ENCODE measurements around the gene CKAP2L.

CKAP2L gene, protein sequence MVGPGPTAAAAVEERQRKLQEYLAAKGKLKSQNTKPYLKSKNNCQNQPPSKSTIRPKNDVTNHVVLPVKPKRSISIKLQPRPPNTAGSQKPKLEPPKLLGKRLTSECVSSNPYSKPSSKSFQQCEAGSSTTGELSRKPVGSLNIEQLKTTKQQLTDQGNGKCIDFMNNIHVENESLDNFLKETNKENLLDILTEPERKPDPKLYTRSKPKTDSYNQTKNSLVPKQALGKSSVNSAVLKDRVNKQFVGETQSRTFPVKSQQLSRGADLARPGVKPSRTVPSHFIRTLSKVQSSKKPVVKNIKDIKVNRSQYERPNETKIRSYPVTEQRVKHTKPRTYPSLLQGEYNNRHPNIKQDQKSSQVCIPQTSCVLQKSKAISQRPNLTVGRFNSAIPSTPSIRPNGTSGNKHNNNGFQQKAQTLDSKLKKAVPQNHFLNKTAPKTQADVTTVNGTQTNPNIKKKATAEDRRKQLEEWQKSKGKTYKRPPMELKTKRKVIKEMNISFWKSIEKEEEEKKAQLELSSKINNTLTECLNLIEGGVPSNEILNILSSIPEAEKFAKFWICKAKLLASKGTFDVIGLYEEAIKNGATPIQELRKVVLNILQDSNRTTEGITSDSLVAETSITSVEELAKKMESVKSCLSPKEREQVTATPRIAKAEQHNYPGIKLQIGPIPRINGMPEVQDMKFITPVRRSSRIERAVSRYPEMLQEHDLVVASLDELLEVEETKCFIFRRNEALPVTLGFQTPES

GRCh38 chr2:112764071-112765044 lies at the start of gene CKAP2L:
TSS of gene CKAP2L (minus strand) at chr2:112764609. CDS start at chr2:112764598, 11 bp downstream.
- peak; percentile 91 for DNase-seq (ENCODE audit: low read depth)

DNA sequence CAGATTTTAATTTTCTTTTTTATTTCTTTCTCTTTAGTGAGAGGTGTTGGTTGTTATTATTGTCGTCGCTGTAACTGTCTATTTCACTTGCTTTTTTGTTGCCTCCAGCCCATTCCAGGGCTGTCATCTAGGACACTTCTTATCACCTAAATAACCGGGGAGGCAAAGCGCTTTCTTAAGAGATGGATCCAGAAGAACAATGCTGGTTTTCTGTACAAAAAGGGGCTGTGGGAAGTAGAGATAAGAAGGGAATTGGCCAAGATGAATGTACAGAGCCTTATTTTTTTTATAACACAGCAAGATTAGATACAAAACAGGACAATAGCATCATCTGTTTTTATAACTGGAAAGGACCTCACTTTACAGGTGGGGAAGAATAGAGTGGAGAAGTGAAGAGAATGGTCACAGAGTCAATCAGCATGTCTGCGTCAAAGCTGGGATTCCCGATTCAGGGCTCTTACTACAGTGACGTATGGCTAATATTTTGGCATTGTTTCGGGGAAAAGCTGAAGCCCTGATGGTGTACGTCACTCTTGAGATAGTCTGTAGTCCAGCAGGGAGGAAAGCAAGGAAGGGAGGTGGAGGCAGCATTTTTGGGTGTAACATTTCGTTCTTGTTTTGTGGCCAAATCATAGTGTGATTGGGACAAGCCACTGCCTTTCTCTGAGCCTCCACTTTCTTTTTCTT lies 49.0 kb upstream of the CKAP2L start:
- DNase-seq (ENCODE audit: low read depth): no peak

GRCh38 chr2:112812318-112813267 lies 48.2 kb upstream of the CKAP2L start:
- DNase-seq (ENCODE audit: low read depth): no peak

DNA sequence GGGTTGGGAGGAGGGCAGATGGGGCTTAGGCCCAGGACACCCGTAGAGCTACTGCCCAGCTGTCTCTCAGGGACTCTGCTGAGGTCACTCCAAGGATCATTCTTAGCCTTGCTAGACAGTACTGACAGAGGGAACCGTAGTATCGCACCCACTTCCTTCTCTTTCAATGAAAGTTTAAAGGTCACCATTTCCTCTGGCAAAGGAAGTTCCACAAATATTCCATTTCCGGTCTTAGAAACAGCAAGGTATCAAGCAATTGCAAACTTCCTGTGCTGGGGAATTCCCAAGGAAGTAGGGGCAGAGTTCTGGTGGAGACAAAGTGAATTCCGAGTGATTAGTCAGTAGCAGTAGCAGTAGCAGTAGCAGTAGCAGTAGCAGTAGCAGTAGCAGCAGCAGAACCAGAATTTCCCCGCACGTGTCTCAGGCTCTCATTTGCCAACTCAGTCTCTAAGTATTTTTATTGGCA lies 47.5 kb upstream of the CKAP2L start:
- DNase-seq (ENCODE audit: low read depth): no peak

- DNase-seq (ENCODE audit: low read depth): no peak
Measured at GRCh38 chr2:112811276-112811831, 46.9 kb upstream of the CKAP2L start.

DNA sequence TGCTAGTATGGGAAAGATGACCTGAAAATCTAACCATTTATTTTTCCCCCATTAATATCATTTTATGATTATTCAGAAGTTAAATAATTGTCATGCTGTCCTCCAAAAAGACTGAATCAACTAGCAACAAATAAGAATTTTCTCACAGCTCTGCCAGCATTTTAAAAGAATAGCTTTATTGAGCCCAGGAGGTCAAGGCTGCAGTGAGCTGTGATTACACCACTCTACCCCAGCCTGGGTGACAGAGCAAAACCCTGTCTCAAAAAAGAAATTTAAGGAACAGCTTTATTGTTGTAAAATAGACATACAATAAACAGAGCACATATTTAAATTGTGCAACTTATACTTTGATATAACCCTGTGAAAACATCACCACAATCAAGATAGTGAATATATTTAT lies 44.7 kb upstream of the CKAP2L start:
- no peak for DNase-seq (ENCODE audit: low read depth)

DNA sequence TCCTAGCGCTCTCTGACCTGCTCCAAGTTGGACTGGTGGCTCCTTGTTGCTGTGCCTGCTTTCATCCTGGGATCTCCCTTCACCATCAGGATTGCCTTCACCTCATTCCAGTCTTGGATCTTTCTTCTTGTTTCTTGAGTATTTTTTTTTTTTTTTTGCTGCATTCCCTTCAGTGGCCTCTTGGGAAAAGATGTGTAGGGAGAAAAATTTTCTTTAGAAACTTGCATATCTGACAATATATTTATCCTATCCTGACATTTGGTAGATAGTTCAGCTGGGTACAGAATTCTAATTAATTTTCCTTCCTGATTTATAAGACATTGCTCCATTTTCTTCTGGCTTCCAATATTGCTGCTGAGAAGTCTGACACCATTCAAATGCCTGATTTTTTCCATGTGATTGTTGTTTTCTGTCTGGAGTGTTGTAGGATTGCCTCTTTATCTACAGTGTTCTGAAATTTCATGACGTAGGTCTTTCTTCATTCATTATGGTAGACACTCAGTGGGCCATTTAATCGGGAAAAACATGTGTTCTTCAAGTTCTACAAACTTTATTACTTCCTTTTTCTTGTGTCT lies 42.9 kb upstream of the CKAP2L start:
- no peak for DNase-seq (ENCODE audit: low read depth)

GRCh38 chr2:112805542-112805941 lies 41.1 kb upstream of the CKAP2L start:
- no peak for DNase-seq (ENCODE audit: low read depth)

- DNase-seq (ENCODE audit: low read depth): no peak
Measured at GRCh38 chr2:112803691-112804521, 39.5 kb upstream of the CKAP2L start.

- no peak for DNase-seq (ENCODE audit: low read depth)
Measured at GRCh38 chr2:112800881-112801583, 36.6 kb upstream of the CKAP2L start.

DNA sequence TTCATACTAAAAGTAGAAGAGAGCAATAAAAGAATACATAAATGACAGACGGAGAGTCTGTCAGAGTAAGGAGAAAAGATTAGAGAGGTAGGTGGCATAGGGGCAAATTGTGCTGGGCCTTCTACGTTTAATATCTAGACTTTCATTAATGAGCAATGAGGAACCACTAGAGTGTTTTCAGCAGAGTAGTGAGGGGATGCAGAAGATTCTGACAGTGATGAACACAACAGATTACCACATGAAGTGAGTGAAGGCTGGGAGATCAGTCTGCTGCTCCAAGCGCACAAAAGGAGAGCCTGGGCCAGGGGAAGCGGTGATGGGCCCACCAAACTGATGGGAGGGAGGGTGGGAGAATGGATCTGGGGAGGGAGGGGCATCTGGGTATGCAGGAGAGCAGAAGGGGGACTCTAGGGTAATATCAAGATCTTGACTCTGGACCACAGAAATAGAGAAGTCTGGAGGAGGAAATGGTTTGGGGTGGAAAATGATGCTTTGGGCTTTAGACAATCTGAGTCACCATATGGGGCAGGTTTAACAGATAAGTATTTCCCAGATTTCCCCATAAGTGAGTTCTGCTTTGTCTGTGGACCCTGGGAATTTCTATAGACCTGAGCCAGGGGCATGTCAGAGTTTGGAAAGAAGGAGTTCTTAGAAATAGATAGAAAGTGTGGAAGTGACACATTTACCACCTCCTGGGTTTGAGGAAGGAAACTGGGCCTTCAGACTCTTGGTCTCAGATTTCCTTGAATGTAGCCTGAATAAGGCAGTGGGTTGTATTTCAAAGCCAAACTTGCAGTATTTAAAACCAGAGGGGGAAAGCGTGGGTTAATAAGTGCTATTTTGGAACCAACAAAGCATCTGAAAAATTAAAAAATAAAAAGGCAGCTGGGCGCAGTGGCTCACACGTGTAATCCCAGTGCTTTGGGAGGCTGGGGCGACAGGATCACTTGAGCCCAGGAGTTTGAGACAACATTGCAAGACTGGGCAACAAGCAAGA lies 34.9 kb upstream of the CKAP2L start:
- DNase-seq (ENCODE audit: low read depth): no peak

GRCh38 chr2:112796486-112796885 lies 32.1 kb upstream of the CKAP2L start:
- DNase-seq (ENCODE audit: low read depth): no peak

GRCh38 chr2:112795774-112796173 lies 31.4 kb upstream of the CKAP2L start:
- no peak for DNase-seq (ENCODE audit: low read depth)

GRCh38 chr2:112794841-112795240 lies 30.4 kb upstream of the CKAP2L start:
- DNase-seq (ENCODE audit: low read depth): no peak

- no peak for DNase-seq (ENCODE audit: low read depth)
Measured at GRCh38 chr2:112794131-112794733, 29.8 kb upstream of the CKAP2L start.

GRCh38 chr2:112793449-112793978 lies 29.1 kb upstream of the CKAP2L start:
- no peak for DNase-seq (ENCODE audit: low read depth)

Data from activated T-cell treated with anti-CD3 and anti-CD28 coated beads for 1 hour (primary cell).